ENCODE data around the gene CLK1. TPM values are rescaled to one million over a fixed set of nuclear protein-coding genes. Genes with fewer than 3 reads are reported as not detected.

Gene CLK1
- total and polyA plus RNA-seq, 2 of the 13 experiments (the other 11 are each of a cell fraction or from before 2014, with no cell fraction given) = 66.6 to 101 TPM

DNA sequence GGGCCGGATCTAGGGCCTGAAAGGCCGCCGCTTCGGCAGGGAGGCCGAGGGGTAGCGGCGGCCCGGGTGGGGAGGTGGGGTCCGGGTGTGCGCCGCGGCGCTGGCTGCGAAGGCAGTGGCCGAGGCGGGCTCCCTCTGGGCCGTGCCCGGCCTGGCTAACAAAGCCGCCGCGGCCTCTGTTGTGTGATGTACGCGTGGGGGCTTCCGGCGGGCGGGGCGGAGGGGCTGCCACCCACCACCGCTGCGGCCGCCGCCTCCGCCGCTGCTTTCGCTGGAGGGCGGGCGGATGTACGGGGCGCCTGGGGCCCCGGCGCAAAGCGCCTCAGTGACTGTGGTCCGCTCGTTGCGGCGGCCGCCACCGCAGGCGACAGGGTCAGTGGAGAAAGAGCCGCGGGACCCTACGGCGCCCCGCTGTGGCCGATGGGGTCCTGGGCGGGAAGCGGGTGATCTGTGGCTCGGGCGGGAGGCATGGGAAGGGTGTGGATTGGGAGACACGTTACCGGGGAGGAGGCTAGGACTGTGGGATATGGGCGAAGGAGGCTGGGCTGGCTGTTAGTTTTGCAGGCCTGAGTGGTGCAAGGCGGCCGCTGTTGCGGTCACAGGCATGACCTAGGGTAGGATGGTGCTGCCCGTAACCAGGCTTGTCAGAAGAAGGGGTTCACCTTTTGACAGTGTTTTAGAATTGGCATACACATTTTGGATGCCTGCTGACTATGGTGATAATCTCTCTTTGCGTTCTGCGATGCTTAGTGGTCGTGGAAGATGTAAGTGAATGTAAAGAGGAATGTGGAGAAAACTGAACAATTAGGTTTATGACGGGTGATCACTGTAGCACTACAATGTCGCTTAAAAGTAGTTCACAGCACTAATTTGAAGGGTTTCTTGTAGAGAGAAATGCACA, 52.1 kb downstream of the CLK1 start (continued):
- TF ChIP-seq ZBTB10 (CRISPR knock-in tag; IDR thresholded peaks at IDR 0.05; ENCODE audit: borderline replicate concordance) (0 out of 2 replicates have a peak, but pooled peaks have one; percentile 32), ZNF570 (CRISPR knock-in tag; IDR thresholded peaks at IDR 0.05; ENCODE audit: borderline replicate concordance) (no peak), NKX3-1 (CRISPR knock-in tag; IDR thresholded peaks at IDR 0.05) (no peak), ZNF639 (CRISPR knock-in tag; conservative IDR thresholded peaks at IDR 0.05) (0 out of 2 replicates have a peak, but pooled peaks have one; percentile 17), HMGA1 (CRISPR knock-in tag; conservative IDR thresholded peaks at IDR 0.05) (no peak), NFAT5 (CRISPR knock-in tag; IDR thresholded peaks at IDR 0.05) (no peak), RNF2 (conservative IDR thresholded peaks at IDR 0.05; ENCODE audit: low read depth) (no peak), ZNF850 (CRISPR knock-in tag; conservative IDR thresholded peaks at IDR 0.05) (0 out of 2 replicates have a peak, but pooled peaks have one; percentile 30), ZNF724P (CRISPR knock-in tag; IDR thresholded peaks at IDR 0.05; ENCODE audit: borderline replicate concordance) (no peak), SATB2 (CRISPR knock-in tag; IDR thresholded peaks at IDR 0.05) (no peak), RARG (CRISPR knock-in tag; IDR thresholded peaks at IDR 0.05; ENCODE audit: low read depth) (no peak), ZNF282 (IDR thresholded peaks at IDR 0.05; ENCODE audit: partially characterized antibody) (no peak), KDM5B (CRISPR knock-in tag; IDR thresholded peaks at IDR 0.05; ENCODE audit: borderline replicate concordance) (peak; percentile 90), TBL1XR1 (IDR thresholded peaks at IDR 0.05; ENCODE audit: borderline replicate concordance, low read length, partially characterized antibody) (peak; percentile 43), DBP (CRISPR knock-in tag; IDR thresholded peaks at IDR 0.05; ENCODE audit: not compliant biosample characterization) (no peak)
- TF ChIP-seq, protein P1, sequence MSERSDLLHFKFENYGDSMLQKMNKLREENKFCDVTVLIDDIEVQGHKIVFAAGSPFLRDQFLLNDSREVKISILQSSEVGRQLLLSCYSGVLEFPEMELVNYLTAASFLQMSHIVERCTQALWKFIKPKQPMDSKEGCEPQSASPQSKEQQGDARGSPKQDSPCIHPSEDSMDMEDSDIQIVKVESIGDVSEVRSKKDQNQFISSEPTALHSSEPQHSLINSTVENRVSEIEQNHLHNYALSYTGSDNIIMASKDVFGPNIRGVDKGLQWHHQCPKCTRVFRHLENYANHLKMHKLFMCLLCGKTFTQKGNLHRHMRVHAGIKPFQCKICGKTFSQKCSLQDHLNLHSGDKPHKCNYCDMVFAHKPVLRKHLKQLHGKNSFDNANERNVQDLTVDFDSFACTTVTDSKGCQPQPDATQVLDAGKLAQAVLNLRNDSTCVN (CRISPR knock-in tag; IDR thresholded peaks at IDR 0.05; ENCODE audit: borderline replicate concordance) = peak; percentile 27; the same call in 1 of the 2 replicates
